Measurements from ENCODE around the gene ABCG1.
A peak's percentile ranks its signal among the peaks of the same experiment; 100 is the strongest.

The ABCG1 gene

GRCh38 chr21:42317341-42317741, 98.4 kb downstream of the ABCG1 start:
- DNase-seq: no peak

DNA sequence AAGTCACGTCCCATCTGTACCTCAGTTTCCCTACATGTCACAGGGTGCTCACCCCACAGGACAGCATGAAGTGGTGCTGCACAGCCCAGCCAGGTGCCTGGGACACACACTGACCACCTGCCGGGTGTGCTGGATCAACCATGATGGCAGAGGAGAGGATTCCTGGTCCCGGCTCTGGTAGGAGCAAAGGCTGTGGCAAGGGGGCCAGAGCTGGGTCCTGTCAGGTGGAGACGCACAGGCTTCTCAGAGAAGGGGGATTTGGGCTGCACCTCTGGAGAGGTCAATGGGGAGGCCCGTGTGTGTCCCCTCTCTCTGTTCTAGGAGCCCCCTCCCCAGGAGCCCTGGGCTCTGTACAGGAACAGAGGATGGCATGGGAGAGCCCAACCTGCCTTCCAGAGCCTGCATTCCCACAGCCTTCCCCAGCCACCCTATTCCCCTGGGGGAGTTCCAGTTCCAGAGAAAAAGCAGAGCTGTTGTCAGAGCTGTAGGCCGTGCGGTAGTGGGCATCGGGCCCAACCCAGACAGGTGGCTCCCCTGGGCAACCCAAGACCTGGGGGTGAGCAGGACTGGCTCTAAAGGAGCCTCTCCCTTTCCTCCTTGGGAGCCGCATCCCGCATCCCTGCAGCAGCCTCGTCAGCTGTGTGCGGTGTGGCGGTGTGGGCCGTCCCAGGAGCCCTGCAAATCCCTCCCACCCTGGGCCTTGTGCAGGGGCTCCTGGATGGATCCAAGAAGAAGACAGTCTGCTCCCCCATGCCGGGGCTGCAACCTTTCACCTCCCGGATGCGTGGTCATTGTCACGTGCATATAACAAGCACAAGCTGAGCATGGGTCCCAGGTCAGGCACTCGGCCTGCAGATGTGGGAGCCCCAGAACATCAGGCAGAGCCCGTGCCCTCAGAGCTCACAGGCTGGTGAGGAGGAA, 99.1 kb downstream of the ABCG1 start:
- DNase-seq: no peak

DNA sequence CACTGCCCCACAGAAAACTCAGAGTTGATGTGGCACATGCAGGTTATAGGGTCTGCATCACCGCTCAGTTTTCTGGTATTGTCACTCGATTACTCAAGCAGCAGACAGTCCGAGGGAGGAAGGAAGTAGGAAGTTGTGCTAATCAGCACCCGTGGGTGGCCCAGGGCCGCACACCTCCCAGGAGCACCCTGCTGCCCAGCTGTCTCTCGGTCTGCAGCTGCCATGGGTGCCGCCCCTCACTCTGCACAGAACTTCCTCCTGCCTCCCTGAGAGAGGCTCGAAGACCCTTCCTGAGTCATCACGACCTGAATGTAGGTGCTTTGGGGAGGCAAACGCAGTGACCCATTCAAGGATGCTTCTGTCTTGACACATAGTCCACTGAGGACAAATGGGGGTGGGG, 100.4 kb downstream of the ABCG1 start:
- no peak for DNase-seq

GRCh38 chr21:42319851-42320572, 101.1 kb downstream of the ABCG1 start:
- no peak for DNase-seq

DNA sequence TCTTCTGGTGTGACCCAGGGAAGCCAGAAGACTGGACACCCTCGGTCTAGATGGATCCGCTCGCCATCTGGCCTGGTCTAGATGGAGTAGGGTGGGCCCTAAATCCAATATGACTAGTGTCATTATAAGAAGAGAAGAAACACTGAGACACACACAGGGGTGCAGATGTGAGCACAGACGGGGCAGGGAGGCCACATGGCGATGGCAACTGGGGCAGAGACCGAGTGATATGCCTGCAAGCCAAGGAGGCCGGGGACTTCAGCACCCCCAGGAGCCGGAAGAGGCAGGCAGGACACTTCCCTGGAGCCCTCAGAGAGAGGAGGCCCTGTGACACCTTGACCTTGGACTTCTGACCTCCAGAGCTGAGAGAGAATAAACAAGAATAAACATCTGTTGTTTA, 101.9 kb downstream of the ABCG1 start:
- DNase-seq: no peak

- DNase-seq: no peak
Observed at GRCh38 chr21:42321231-42321630, 102.3 kb downstream of the ABCG1 start.

DNA sequence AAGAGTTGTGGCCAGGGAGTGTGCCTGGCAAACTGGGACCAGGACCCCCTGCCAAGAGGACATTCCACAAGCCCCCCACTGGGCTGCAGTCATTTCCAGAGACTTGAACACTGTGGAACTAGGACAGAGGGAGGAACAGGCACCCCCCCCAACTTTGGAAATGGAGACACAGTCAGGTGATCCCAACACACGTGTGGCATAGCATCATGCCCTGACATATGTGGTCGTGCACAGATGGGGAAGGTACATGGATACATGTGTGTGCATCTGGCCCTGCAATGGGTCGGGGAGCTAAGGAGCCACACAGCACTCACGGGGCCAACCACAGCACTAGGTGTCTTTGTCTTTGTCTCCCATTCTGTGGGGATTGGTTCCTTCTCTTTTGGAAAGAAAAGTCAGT, 102.9 kb downstream of the ABCG1 start:
- no peak for DNase-seq

- DNase-seq: no peak
Observed at GRCh38 chr21:42324896-42325295, 106.0 kb downstream of the ABCG1 start.

- DNase-seq: no peak
Observed at GRCh38 chr21:42330380-42331371, 111.7 kb downstream of the ABCG1 start.

GRCh38 chr21:42331660-42332059, 112.7 kb downstream of the ABCG1 start:
- no peak for DNase-seq

DNA sequence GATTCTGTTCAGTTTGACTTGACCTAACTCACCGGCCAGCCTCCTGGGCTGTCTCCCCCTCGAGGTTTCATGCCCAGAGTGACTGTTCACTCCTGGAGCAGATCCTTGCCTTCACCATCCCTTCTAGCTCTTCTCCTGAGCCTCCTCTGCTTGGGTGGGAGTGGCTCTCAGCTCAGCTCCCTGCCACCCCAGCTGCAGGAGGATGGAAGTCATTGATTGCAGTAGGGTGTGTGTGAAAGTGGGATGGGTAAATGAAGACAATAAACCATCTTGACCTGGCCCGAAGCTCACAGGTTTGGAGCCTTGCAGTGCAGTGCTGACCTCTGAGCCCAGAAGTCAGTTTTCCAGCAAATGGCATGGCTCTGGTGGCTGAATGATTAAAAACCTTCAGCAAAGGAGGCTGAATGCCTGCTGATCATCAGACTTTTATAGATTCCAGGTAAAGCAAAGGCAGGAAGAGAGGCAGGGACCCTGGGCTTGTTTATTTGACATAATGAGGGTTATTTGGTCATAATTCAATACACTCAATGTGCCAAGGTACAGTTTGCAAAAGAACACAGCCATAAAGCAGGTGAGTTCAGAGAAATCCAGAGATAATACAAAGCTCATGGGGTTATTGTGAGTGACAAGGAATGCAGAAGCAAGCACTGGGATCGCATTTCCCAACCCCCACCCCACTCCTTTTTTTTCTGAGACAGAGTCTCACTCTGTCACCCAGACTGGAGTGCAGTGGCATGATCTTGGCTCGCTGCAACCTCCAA, 113.8 kb downstream of the ABCG1 start:
- no peak for DNase-seq

- DNase-seq: no peak
Observed at GRCh38 chr21:42336054-42336453, 117.1 kb downstream of the ABCG1 start.

- no peak for DNase-seq
Observed at GRCh38 chr21:42337276-42337675, 118.3 kb downstream of the ABCG1 start.

- peak in 39 of 58 donors; percentile 4 to 72 (median 34) for DNase-seq
Observed at GRCh38 chr21:42337830-42338728, 119.1 kb downstream of the ABCG1 start.

- DNase-seq: no peak
Observed at GRCh38 chr21:42338729-42339715, 120.1 kb downstream of the ABCG1 start.

GRCh38 chr21:42340187-42341050, 121.5 kb downstream of the ABCG1 start:
- DNase-seq: no peak
